Adrenal gland (tissue), 12 donors: Measurements from ENCODE around the gene DZIP1L. TPM values are rescaled to one million over a fixed set of nuclear protein-coding genes. Genes with fewer than 3 reads are reported as not detected.

Experiments used
- DNase-seq, 7 donors: peaks; one replicate each; pipeline ENCODE4 v3.0.0-alpha.2; 2019 to 2020
- H3K27ac ChIP-seq, 5 donors: fragments of 200-600 bp; sonication (generic) in 4 of 5; 1 replicate in 3 of 5; 2 replicates in 2 of 5; pipeline versions ENCODE4 v1.5.1 to v1.8.0; 2016 to 2020; ENCODE audit warnings: mild to moderate bottlenecking in 1 of 5
- H3K27me3 ChIP-seq: fragments of 200-600 bp; 2 replicates; pipeline ENCODE4 v1.8.0; 2021
- H3K36me3 ChIP-seq, 2 donors: fragments of 200-600 bp; replicated peaks in 1 of 2; 1 replicate in 1 of 2; 2 replicates in 1 of 2; pipeline versions ENCODE4 v1.5.1 to v1.8.0; 2018 to 2022
- H3K4me1 ChIP-seq, 2 donors: fragments of 200-600 bp; replicated peaks in 1 of 2; 1 replicate in 1 of 2; 2 replicates in 1 of 2; pipeline versions ENCODE4 v1.5.1 to v1.8.0; 2018 to 2021
- H3K4me3 ChIP-seq, 4 donors: fragments of 200-600 bp; sonication (generic) in 3 of 4; one replicate each; pipeline ENCODE4 v1.5.1; 2016 to 2018
- H3K9me3 ChIP-seq, 3 donors: fragments of 200-600 bp; sonication (generic) in 1 of 3; replicated peaks in 1 of 3; 1 replicate in 2 of 3; 2 replicates in 1 of 3; pipeline versions ENCODE4 v1.5.1 to v1.8.0; 2016 to 2021
- CTCF ChIP-seq, 6 experiments: fragments of 450-650 bp in 4 of 6; fragments of 200-600 bp in 2 of 6; sonication (generic) in 1 of 6; IDR thresholded peaks; 1 replicate in 5 of 6; 2 replicates in 1 of 6; pipeline versions ENCODE4 v1.5.1 to v1.8.0; 2016 to 2021; ENCODE audit warnings: antibody characterized with exemption in 6 of 6, mild to moderate bottlenecking in 2 of 6, moderate library complexity in 1 of 6
- POLR2A ChIP-seq, 2 donors: fragments of 450-650 bp; IDR thresholded peaks; one replicate each; pipeline ENCODE4 v1.6.1; 2017; ENCODE audit warnings: antibody characterized with exemption in 2 of 2, mild to moderate bottlenecking in 2 of 2, moderate library complexity in 1 of 2
- WGBS, 4 donors: extraction: QIAGEN DNeasy Blood & Tissue Kit in 2 of 4; methylation state at CpG; one replicate each; pipeline versions ENCODE4 v1.1.5 to v1.1.7; 2013 to 2017; 5-methylcytosine and 5-hydroxymethylcytosine counted together
- intact Hi-C, 2 donors: fragments of 100-400 bp; cut with DNase I; formaldehyde crosslinking; loops; one replicate each; pipeline versions ENCODE4 v1.14.1 to v1.15.0; 2022 to 2023
- polyA plus RNA-seq, 3 donors: library from polyadenylated mRNA; stranded (reverse); fragments of 200-250 nt in 2 of 3; fragments of 350-450 nt in 1 of 3; fragmentation: Illumina TruSeq in 1 of 3; extraction: RNeasy Lipid Tissue Mini Kit (QIAGEN cat#74804) in 1 of 3; gene quantifications; one replicate each; pipeline ENCODE4 v1.2.3, GENCODE V29; 2013 to 2014
- total RNA-seq, 9 donors: library from RNA; depleted of rRNA in 4 of 9; stranded (reverse); fragments of >200 nt in 4 of 9; fragments of 120-200 nt in 1 of 9; fragmentation: NEBNext Ultra II Directional in 1 of 9; extraction: Animal tissue kit (Norgen Biotek cat#: 25700) in 1 of 9; gene quantifications; one replicate each; pipeline versions ENCODE4 v1.1.0 to v1.2.4, GENCODE V29; 2013 to 2023
- donor health status: healthy with polysubstance abuse.
- donor health status: Bipolar disorder and iron deficiency.
- donor health status: DM: yes; HTN: yes; CAD: no.
- donor health status: DM: no; HTN: no; CAD: no.
- donor health status: DM: no; HTN: no; CAD: no.
- donor health status: DM: yes; HTN: yes; CAD: no.

Gene DZIP1L
- total and polyA plus RNA-seq, 12 donors: 1.2 to 13.7 (median 5.2) TPM

- TF ChIP-seq CTCF (IDR thresholded peaks at IDR 0.05) (no peak), POLR2A (IDR thresholded peaks at IDR 0.05) (no peak)
- Histone ChIP-seq H3K9me3 (no peaks in the 10 kb centered on the region), H3K4me3 (no peak overlapping the region), H3K36me3 (no peaks in the 10 kb centered on the region), H3K27me3 (no peaks in the 10 kb centered on the region), H3K27ac (no peak overlapping the region), H3K4me1 (no peaks in the 10 kb centered on the region)
- no peak for DNase-seq
- intact Hi-C loops: no loop called here
- 92 to 96% (median 94%) methylated on average over 3 of the region's 3 CpGs for WGBS, 4 donors
Measured at GRCh38 chr3:138019281-138020069, 95.9 kb downstream of the DZIP1L start.

- Histone ChIP-seq H3K27ac (no peak overlapping the region), H3K4me1 (no peaks in the 10 kb centered on the region), H3K4me3 (no peak overlapping the region), H3K36me3 (no peaks in the 10 kb centered on the region), H3K27me3 (no peaks in the 10 kb centered on the region), H3K9me3 (no peaks in the 10 kb centered on the region)
- no peak for DNase-seq
- intact Hi-C loops: no loop called here
- no peak for TF ChIP-seq POLR2A (IDR thresholded peaks at IDR 0.05)
- TF ChIP-seq CTCF (IDR thresholded peaks at IDR 0.05): no peak
- 77 to 87% (median 81%) methylated on average over 2 of the region's 2 CpGs for WGBS, 4 donors
Measured at GRCh38 chr3:138016065-138016464, 99.3 kb downstream of the DZIP1L start.

GRCh38 chr3:138012526-138012925 lies 102.9 kb downstream of the DZIP1L start:
- TF ChIP-seq CTCF (IDR thresholded peaks at IDR 0.05) (no peak), POLR2A (IDR thresholded peaks at IDR 0.05) (no peak)
- no peak for DNase-seq
- Histone ChIP-seq H3K9me3 (no peaks in the 10 kb centered on the region), H3K4me1 (no peaks in the 10 kb centered on the region), H3K36me3 (no peaks in the 10 kb centered on the region), H3K4me3 (no peak overlapping the region), H3K27ac (no peak overlapping the region), H3K27me3 (no peaks in the 10 kb centered on the region)
- intact Hi-C loops: no loop called here
- WGBS, 4 donors: 91 to 97% (median 96%) methylated on average over 4 of the region's 4 CpGs

Other genes starting within 250 kb of the DZIP1L start
- under 1 TPM in 3 of 9 donors, not detected in 6; 0.17 to 0.31 (median 0.25) TPM for gene CLDN18, start 105.4 kb downstream of the DZIP1L start, total RNA-seq
- under 1 TPM in 1 of 3 donors, not detected in 2; 0.03 TPM for gene CLDN18, start 105.4 kb downstream of the DZIP1L start, polyA plus RNA-seq
- not detected for gene A4GNT, start 16.8 kb upstream of the DZIP1L start, total RNA-seq
- gene A4GNT, start 16.8 kb upstream of the DZIP1L start, polyA plus RNA-seq: not detected
- gene DBR1, start 59.3 kb upstream of the DZIP1L start, total RNA-seq: 10 to 100 TPM in 7 of 9 donors, 1 to 10 TPM in 2; 9.0 to 18.8 (median 13.3) TPM
- 10 to 100 TPM in 1 of 3 donors, 1 to 10 TPM in 2; 5.6 to 14.5 (median 5.7) TPM for gene DBR1, start 59.3 kb upstream of the DZIP1L start, polyA plus RNA-seq
- gene ARMC8, start 71.7 kb upstream of the DZIP1L start, total RNA-seq: 100 to 1,000 TPM in 1 of 9 donors, 10 to 100 TPM in 8; 27.8 to 103 (median 44.1) TPM
- gene ARMC8, start 71.7 kb upstream of the DZIP1L start, polyA plus RNA-seq: 10 to 100 TPM; 17.3 to 52.4 (median 18.5) TPM
- gene NME9, start 214.2 kb upstream of the DZIP1L start, total RNA-seq: 1 to 10 TPM in 2 of 9 donors, under 1 TPM in 2, not detected in 5; 0.46 to 1.9 (median 0.79) TPM
- 1 to 10 TPM in 1 of 3 donors, under 1 TPM in 2; 0.46 to 2.6 (median 0.77) TPM for gene NME9, start 214.2 kb upstream of the DZIP1L start, polyA plus RNA-seq
- 100 to 1,000 TPM in 6 of 9 donors, 10 to 100 TPM in 3; 52.5 to 337 (median 117) TPM for gene MRAS, start 233.0 kb upstream of the DZIP1L start, total RNA-seq
- gene MRAS, start 233.0 kb upstream of the DZIP1L start, polyA plus RNA-seq: 100 to 1,000 TPM in 1 of 3 donors, 10 to 100 TPM in 2; 47.9 to 273 (median 60.0) TPM